ENCODE measurements around the gene NTMT1.

NTMT1 gene

DNA sequence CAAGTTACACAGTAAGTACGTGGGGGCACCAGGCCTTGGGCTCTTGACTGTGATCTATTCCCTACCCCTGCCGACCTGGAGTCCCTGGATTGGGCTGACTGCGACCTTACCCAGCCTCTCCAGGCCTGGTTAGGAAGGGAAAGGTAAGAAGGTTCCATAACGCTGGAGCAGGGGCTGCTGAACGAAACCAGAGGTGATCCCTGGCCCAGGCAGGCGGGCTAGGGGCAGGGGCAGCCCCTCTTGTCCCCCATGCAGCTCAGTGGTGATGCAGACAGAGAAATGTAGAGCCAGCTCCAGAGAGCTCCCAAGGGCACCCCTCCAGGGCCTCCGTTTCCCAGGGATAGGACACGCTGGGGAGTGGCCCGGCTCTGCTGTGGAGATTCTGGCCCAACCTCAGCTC lies 53.6 kb downstream of the NTMT1 start:
- TF ChIP-seq PAX5 (IDR thresholded peaks at IDR 0.05; ENCODE audit: insufficient read depth, low read length, severe bottlenecking) (no peak), TAF1 (IDR thresholded peaks at IDR 0.05; ENCODE audit: low read depth, low read length) (no peak), SPI1 (IDR thresholded peaks at IDR 0.05; ENCODE audit: low read depth, low read length) (no peak), POLR2AphosphoS5 (IDR thresholded peaks at IDR 0.05; ENCODE audit: low read depth, low read length) (no peak), POU2F2 (IDR thresholded peaks at IDR 0.05; ENCODE audit: low read depth, low read length) (no peak)
- no peak for FAIRE-seq
- no peak for DNase-seq (ENCODE audit: insufficient read length, low spot score)

DNA sequence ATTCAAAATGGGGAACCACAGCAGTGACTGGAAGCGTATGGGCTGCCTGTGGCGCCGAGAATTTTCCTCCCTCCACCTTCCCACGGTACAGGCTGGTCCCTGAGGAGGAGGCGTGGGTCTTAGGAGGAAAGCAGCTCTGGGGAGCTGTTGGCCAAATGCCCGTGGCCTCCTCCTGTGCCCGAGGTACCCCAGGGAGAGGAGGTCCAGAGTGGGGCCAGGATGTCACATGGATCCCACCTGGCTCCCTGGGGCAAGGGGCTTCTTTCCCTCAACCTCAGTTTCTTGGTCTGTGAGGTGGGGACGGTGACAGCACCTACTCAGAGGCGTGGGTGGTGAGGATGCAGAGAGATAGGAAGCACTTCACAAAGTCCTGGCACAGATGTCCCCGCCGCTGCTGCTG lies 56.0 kb downstream of the NTMT1 start:
- DNase-seq (ENCODE audit: insufficient read length, low spot score) (no peak), FAIRE-seq (no peak)
- TF ChIP-seq SPI1 (IDR thresholded peaks at IDR 0.05; ENCODE audit: low read depth, low read length): no peak

DNA sequence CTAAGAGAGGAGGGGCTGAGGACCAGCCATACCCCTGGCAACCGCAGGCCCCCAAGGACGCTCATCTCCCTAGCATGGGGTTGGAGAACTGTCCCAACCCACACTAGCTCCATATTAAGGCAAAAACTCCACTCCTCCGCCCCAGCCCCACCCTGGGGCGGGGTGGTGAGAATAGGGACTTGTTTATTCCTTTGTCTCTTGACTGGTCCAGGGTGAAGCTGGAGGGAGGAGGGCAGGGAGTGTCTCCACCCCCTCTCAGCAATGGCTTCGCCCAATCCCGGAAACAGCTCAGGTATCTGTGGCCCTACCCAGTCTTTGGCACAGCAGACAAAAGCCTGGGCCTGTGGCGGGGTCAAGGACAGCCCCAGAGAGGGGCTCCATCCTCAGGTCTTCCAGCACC lies 56.4 kb downstream of the NTMT1 start:
- TF ChIP-seq POLR2A (IDR thresholded peaks at IDR 0.05; ENCODE audit: low read depth, low read length): no peak
- no peak for TF ChIP-seq POLR2AphosphoS5 (IDR thresholded peaks at IDR 0.05; ENCODE audit: low read depth, low read length)
- no peak for TF ChIP-seq SPI1 (IDR thresholded peaks at IDR 0.05; ENCODE audit: low read depth, low read length)
- TF ChIP-seq TAF1 (IDR thresholded peaks at IDR 0.05; ENCODE audit: low read depth, low read length): no peak
- no peak for TF ChIP-seq POU2F2 (IDR thresholded peaks at IDR 0.05; ENCODE audit: low read depth, low read length)
- no peak for TF ChIP-seq PAX5 (IDR thresholded peaks at IDR 0.05; ENCODE audit: insufficient read depth, low read length, severe bottlenecking)
- no peak for FAIRE-seq
- no peak for DNase-seq (ENCODE audit: insufficient read length, low spot score)

DNA sequence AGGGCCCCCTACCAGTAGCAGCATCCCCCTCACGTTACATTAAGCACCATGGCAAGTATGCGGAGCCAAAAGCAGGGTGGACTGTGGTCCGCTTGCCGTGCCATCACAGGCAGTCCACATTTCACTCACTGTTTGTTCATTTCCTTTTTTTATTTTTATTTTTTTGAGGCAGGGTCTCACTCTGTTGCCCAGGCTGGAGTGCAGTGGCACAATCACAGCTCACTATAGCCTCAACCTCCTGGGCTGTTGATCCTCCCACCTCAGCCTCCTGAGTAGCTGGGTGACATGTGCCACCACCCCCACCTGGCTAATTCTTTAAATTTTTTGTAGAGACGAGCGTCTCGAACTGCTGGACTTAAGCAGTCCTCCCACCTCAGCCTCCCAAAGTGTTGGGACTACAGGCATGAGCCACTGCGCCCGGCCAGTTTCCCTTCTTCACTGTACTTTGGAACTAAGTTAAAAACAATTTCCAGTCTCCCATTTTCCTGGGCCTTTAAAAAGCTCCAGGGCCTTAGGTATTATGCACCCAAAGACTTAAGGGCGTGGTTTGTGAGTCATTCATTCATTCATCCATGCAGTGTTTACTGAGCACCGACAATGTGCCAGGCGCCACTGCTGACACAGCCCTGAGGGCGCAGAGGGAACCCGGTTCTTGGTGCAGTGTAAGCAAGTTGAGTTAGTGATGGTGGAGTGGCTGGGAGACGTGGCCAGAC lies 59.4 kb downstream of the NTMT1 start:
- FAIRE-seq (no peak), DNase-seq (ENCODE audit: insufficient read length, low spot score) (no peak)
- TF ChIP-seq TAF1 (IDR thresholded peaks at IDR 0.05; ENCODE audit: low read depth, low read length): no peak
- TF ChIP-seq PAX5 (IDR thresholded peaks at IDR 0.05; ENCODE audit: insufficient read depth, low read length, severe bottlenecking): no peak
- no peak for TF ChIP-seq POLR2AphosphoS5 (IDR thresholded peaks at IDR 0.05; ENCODE audit: low read depth, low read length)
- no peak for TF ChIP-seq POLR2A (IDR thresholded peaks at IDR 0.05; ENCODE audit: low read depth, low read length)
- no peak for TF ChIP-seq POU2F2 (IDR thresholded peaks at IDR 0.05; ENCODE audit: low read depth, low read length)
- TF ChIP-seq SPI1 (IDR thresholded peaks at IDR 0.05; ENCODE audit: low read depth, low read length): no peak
